Spinal cord (tissue), 10 donors: ENCODE data around the gene ZBTB7A. TPM values are rescaled to one million over a fixed set of nuclear protein-coding genes. Genes with fewer than 3 reads are reported as not detected.

Experiments used
- DNase-seq, 6 donors: peaks; one replicate each; pipeline versions ENCODE4 v3.0.0 to v3.0.0-alpha.2; 2013 to 2015; ENCODE audit warnings: low spot score in 6 of 6, low read depth in 4 of 6
- H3K27ac ChIP-seq: one replicate; pipeline ENCODE4 v1.5.1; 2013; ENCODE audit warnings: low read depth, low read length, control low read depth
- H3K27me3 ChIP-seq: one replicate; pipeline ENCODE4 v1.6.1; 2013; ENCODE audit warnings: low read length; ENCODE audit not compliant: control insufficient read depth, insufficient read depth
- H3K36me3 ChIP-seq: one replicate; pipeline ENCODE4 v1.6.1; 2013; ENCODE audit warnings: low read length; ENCODE audit not compliant: control insufficient read depth, insufficient read depth
- H3K4me1 ChIP-seq: one replicate; pipeline ENCODE4 v1.6.1; 2013; ENCODE audit warnings: low read length; ENCODE audit not compliant: control insufficient read depth, insufficient read depth
- H3K4me3 ChIP-seq: one replicate; pipeline ENCODE4 v1.5.1; 2013; ENCODE audit warnings: low read depth, low read length, control low read depth
- H3K9me3 ChIP-seq: one replicate; pipeline ENCODE4 v1.6.1; 2013; ENCODE audit warnings: low read length; ENCODE audit not compliant: control insufficient read depth, insufficient read depth
- WGBS: methylation state at CpG from one replicate; pipeline ENCODE4 v1.1.5; 2013; ENCODE audit warnings: missing lambda C conversion rate; ENCODE audit not compliant: insufficient coverage; 5-methylcytosine and 5-hydroxymethylcytosine counted together
- polyA plus RNA-seq, 2 donors: library from polyadenylated mRNA; unstranded; fragments of 120-200 nt; gene quantifications; one replicate each; pipeline ENCODE4 v1.2.1, GENCODE V29; 2013; ENCODE audit not compliant: insufficient read length in 2 of 2
- total RNA-seq, 2 donors: library from RNA; depleted of rRNA in 1 of 2; stranded (reverse); fragments of 120-200 nt in 1 of 2; fragments of >200 nt in 1 of 2; gene quantifications; one replicate each; pipeline versions ENCODE4 v1.2.3 to v1.2.4, GENCODE V29; 2013 to 2014
- donor health status: healthy.

The ZBTB7A gene
- total and polyA plus RNA-seq, 4 donors, result 6.6 to 14.6 (median 9.8) TPM

- Histone ChIP-seq H3K4me3 (no peak overlapping the region), H3K36me3 (peaks cover 95% of the 10 kb centered on the region), H3K27me3 (no peaks in the 10 kb centered on the region), H3K4me1 (no peaks in the 10 kb centered on the region), H3K9me3 (no peaks in the 10 kb centered on the region), H3K27ac (no peak overlapping the region)
- 97% methylated on average over 29 of the region's 35 CpGs for WGBS
- no peak for DNase-seq
Observed at GRCh38 chr19:4094761-4095487, 28.2 kb upstream of the ZBTB7A start.

GRCh38 chr19:4094291-4094690, 27.6 kb upstream of the ZBTB7A start:
- Histone ChIP-seq H3K4me3 (no peak overlapping the region), H3K27me3 (no peaks in the 10 kb centered on the region), H3K27ac (no peak overlapping the region), H3K9me3 (no peaks in the 10 kb centered on the region), H3K4me1 (no peaks in the 10 kb centered on the region), H3K36me3 (peaks cover 95% of the 10 kb centered on the region)
- DNase-seq, result no peak
- WGBS, result 96% methylated on average over 18 of the region's 19 CpGs

GRCh38 chr19:4093643-4094175, 27.0 kb upstream of the ZBTB7A start:
- no peaks in the 10 kb centered on the region for H3K9me3 ChIP-seq
- WGBS, result 97% methylated on average over 17 of the region's 18 CpGs
- H3K4me1 ChIP-seq, result no peaks in the 10 kb centered on the region
- peaks cover 93% of the 10 kb centered on the region for H3K36me3 ChIP-seq
- H3K27me3 ChIP-seq, result no peaks in the 10 kb centered on the region
- DNase-seq, result no peak
- H3K27ac ChIP-seq, result no peak overlapping the region
- no peak overlapping the region for H3K4me3 ChIP-seq

- WGBS, result 93% methylated on average over 39 of the region's 52 CpGs
- Histone ChIP-seq H3K4me3 (no peak overlapping the region), H3K4me1 (no peaks in the 10 kb centered on the region), H3K27ac (no peak overlapping the region), H3K9me3 (no peaks in the 10 kb centered on the region), H3K27me3 (no peaks in the 10 kb centered on the region), H3K36me3 (peaks cover 72% of the 10 kb centered on the region)
- DNase-seq, result no peak
Observed at GRCh38 chr19:4090356-4091220, 23.9 kb upstream of the ZBTB7A start.

- DNase-seq, result no peak
- no peak overlapping the region for H3K27ac ChIP-seq
- peaks cover 66% of the 10 kb centered on the region for H3K36me3 ChIP-seq
- H3K9me3 ChIP-seq, result no peaks in the 10 kb centered on the region
- H3K4me1 ChIP-seq, result no peaks in the 10 kb centered on the region
- WGBS, result 93% methylated on average over 22 of the region's 22 CpGs
- no peaks in the 10 kb centered on the region for H3K27me3 ChIP-seq
- no peak overlapping the region for H3K4me3 ChIP-seq
Observed at GRCh38 chr19:4089946-4090345, 23.2 kb upstream of the ZBTB7A start.

GRCh38 chr19:4089400-4089908, 22.8 kb upstream of the ZBTB7A start:
- Histone ChIP-seq H3K27me3 (no peaks in the 10 kb centered on the region), H3K9me3 (no peaks in the 10 kb centered on the region), H3K27ac (no peak overlapping the region), H3K4me1 (peaks cover 2% of the 10 kb centered on the region), H3K36me3 (peaks cover 61% of the 10 kb centered on the region), H3K4me3 (no peak overlapping the region)
- DNase-seq, result no peak
- whole genome bisulfite sequencing, result 88% methylated on average over 23 of the region's 26 CpGs

- H3K4me1 ChIP-seq, result peaks cover 7% of the 10 kb centered on the region
- H3K36me3 ChIP-seq, result peaks cover 56% of the 10 kb centered on the region
- H3K27ac ChIP-seq, result no peak overlapping the region
- 100% methylated on average over 2 of the region's 2 CpGs for whole genome bisulfite sequencing
- no peak overlapping the region for H3K4me3 ChIP-seq
- H3K27me3 ChIP-seq, result no peaks in the 10 kb centered on the region
- no peak for DNase-seq
- H3K9me3 ChIP-seq, result no peaks in the 10 kb centered on the region
Observed at GRCh38 chr19:4088975-4089374, 22.3 kb upstream of the ZBTB7A start.

GRCh38 chr19:4087787-4088679, 21.3 kb upstream of the ZBTB7A start:
- no peaks in the 10 kb centered on the region for H3K9me3 ChIP-seq
- peaks cover 8% of the 10 kb centered on the region for H3K4me1 ChIP-seq
- 83% methylated on average over 29 of the region's 31 CpGs for WGBS
- H3K27me3 ChIP-seq, result no peaks in the 10 kb centered on the region
- DNase-seq, result no peak
- peaks cover 46% of the 10 kb centered on the region for H3K36me3 ChIP-seq
- H3K4me3 ChIP-seq, result no peak overlapping the region
- H3K27ac ChIP-seq, result no peak overlapping the region

GRCh38 chr19:4086411-4086867, 19.7 kb upstream of the ZBTB7A start:
- WGBS, result 65% methylated on average over 12 of the region's 17 CpGs
- no peaks in the 10 kb centered on the region for H3K9me3 ChIP-seq
- H3K27me3 ChIP-seq, result no peaks in the 10 kb centered on the region
- peaks cover 8% of the 10 kb centered on the region for H3K4me1 ChIP-seq
- DNase-seq, result no peak
- peaks cover 35% of the 10 kb centered on the region for H3K36me3 ChIP-seq
- H3K27ac ChIP-seq, result no peak overlapping the region
- no peak overlapping the region for H3K4me3 ChIP-seq
